Fibroblast of skin of right biceps (primary cell): ENCODE measurements around the gene EHMT2.

Experiments
- DNase-seq: peaks from one replicate; pipeline ENCODE4 v3.0.0-alpha.2; 2013

EHMT2 gene

DNA sequence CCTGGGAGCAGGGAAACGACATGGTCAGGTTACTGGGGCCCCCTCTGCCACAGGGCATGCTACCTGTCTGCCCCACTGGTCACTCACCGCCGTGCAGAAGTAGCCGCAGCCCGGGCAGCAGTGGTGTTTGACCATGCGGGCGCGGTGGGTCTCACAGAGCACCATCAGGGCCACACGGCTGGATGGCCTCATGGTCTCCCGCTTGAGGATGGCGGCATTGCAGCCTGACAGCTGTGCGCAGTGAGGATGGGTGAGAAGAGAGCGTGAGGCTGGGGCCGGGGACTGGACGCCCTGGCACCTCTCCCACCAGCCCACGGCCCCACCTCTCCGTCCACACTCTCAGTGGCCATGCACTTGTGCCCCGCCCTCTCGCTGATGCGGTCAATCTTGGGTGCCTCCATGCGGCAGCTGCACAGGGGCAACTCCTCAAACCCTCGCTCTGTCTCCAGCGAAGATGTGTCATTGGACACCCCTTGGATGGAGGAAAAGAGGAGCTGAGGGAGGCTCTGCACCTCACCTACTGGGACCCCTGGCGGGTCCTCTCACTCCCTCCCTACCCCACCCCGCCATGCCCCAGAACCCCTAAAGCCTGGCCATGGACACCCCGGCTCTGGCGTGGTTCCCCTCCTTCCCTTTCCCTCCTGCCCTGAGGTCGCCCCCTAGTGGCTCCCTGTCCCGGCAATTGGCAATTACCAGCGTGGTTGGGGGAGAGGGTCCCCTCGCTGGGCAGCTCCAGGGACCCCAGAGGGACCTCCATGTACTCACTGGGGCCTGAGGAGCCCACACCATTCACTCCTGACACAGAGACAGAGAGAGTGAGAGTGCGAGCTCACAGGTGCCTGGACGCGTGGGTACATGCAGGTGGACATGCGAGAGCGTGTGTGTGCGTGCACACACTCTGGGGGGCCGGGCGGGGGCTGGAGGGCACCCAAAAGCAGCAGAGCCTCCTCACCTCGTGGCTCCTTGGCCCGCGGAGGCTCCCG lies 8.9 kb downstream of the EHMT2 start:
- no peak for DNase-seq

DNA sequence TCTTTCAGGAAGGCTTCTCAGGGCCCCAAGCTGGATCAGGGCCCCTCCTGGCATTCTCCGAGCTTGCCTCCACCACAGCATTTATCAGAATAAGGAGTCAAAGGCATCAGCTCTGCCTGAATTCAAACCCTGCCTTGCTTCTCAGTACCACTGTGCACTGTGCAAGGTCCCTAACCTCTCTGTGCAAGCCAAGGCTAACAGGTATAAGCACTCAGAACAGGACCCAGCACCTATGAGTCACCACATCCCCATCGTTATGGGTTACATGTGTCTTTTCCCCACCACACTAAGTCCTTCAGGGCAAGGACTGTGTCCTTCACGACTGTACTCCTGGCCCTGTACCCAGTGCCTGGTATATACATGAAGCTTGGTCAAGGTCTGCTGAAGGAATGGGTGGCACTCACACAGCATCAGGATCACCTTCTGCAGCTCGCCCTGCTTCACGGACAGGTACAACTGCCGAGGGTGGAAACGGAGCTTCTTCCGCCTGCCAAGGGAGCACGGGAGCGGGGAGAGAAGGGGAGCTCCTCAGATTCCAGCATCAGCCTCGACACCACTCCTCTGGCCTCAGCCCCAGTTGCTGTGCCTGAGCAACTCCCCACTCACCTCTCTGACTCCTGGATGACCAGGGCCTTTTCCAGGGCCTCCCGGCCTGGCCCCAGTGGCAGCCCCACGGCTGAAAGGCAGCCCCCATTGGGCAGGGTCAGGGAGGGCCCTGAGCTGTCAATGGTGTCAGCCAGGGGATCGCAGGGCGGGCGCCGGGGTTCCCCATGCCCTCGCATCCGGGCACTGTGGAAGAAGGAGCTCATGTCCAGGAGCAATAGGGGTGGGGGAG lies 10.1 kb downstream of the EHMT2 start:
- DNase-seq = no peak

DNA sequence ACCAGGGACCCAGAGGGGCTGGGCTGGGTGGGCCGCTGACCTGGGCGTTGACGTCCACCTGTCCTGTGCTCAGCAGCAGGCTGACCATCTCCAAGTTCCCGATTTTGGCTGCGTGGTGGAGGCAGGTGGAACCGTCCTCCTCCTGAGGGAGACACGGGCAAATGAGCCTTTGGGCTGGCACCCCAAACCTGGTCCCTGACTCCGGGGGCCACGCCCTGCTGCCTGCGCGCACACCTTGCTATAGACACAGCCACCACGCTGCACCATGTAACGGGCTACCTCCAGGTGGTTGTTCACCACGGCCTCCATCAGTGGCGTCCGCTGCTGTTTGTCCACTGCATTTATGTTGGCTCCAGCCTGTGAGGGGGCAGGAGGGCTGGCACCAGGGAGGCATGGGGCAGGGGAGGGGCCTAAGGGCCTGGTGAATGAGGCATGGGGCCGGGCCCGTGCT lies 10.9 kb downstream of the EHMT2 start:
- no peak for DNase-seq

DNA sequence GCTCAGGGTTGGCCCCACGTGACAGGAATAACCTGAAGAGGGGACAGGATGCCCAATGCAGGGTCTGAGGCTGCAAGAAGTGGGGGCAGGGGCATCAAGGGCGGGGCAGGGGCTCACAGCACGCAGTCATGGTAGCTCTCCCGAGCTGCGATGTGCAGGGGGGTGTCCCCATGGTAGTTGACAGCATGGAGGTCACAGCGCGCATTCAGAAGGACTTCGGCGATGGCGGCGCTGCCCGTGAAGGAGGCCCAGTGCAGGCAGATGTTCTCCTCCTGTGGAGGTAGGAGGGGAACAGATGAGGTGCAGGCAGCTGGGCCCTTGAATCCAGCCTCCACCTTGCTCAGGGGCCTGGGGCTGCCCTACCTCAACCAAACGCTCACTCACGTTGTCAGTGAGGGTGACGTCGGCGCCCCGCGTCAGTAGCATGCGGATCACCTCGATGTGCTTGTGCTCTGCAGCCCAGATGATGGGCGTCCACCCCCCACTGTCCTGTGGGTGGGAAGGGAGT lies 12.9 kb downstream of the EHMT2 start:
- no peak for DNase-seq

DNA sequence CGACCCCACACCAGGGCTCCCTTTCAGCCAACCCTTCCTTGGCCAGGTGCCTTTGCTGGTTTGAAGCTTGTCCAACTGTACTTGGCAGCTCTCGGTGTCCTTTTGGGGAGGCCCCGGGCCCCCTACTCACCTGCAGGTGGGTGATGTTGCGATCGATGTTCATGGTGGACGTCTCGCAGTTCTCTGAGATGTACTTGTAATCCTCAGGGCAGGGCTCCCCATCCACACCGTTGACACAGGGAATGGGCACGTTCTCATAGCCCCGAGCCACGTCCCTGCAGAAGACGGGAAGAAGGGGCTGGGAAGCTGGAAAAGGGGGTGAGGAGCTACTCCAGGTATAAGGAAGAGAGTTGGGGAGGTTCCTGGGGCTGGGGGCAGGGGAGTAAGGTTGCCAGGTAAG lies 13.8 kb downstream of the EHMT2 start:
- DNase-seq = no peak

DNA sequence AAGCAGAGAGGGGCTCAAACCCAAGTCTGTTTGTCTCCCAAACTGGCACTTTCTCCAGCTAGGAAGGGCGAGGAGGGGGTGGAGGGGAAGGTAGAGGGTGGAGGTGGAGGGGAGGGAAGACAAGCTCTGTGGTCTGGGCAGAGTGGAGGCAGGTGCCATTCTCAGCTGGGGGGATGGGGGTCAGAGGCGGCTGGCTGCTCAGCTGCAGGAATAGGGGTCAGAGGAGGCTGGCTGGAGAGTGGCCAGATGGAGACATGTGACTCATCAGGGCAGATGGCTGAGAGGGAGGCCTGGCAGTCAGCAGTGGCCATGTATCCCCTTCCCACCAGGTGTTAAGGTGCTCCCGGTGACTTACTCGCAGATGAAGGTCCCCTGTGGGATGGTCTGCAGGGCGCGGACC lies 15.2 kb downstream of the EHMT2 start:
- no peak for DNase-seq

DNA sequence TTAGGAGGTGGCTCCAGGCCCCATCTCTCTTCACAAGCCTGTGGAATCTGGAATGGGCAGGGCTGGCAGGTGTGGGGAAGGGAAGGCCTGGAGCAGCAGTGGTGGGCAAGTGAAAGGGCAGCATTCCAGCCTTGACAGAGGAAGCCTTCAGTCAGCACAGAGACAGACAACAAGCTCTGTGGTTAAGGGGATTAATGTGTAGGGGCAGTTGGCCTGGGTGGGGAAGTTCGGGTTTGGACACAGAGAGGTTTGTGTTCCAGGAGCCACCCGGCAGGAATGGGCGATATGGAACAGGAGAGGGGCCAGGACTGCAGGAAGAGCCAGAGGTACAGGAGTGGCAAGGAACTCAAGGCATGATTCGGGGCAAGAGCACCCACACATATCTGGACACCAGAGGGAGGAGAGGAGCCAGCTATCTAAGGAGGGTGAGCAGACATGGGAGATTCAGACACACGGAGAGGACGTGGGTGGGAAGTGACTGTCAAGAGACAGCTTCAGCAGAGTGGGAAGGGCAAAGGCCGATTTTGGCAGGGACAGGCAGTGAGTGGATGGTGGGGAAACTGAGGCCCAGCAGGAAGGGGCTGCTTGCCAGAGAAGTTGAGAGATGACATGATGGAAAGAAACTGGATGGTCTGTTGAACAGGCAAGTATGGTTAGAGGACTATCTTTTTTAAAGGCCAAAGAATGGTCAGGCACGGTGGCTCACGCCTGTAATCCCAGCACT lies 16.2 kb downstream of the EHMT2 start:
- DNase-seq = no peak

DNA sequence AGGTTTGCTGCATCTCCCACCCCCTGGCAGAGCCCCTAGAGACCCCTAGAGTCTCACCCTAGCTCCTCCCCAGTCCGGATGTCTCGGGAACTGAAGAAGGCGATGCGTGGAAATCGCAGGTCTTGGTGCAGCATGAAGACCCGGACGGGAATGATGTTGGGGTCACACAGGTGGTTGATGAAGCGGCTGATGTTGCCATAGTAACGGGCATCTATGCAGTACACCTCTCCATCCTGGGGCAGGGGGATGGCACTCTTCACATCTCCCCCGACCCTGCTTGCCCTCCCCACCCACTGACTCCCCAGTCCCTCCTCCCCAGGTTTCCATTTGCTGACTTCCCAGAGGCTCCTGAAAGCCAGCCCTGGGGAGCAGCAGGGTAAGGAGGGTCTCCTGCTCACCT lies 16.9 kb downstream of the EHMT2 start:
- no peak for DNase-seq

DNA sequence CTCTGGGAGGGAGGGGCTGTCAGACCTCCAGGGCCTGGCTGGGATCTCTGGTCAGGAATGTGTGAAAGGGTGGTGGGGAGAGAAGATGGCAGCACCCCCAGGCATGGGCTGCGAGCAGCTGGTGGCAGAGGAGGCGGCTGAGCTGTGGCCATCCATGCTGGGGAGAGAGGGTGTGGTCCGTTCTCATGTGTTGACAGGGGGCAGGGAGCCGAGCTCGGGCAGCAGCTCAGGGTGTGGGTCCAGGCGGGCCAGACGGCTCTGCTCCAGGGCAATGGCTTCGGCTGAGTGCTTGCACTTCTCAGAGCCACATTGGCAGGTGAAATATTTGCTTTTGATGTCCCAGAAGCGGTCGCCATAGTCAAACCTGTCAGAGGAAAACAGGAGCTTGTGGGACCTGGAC lies 17.6 kb downstream of the EHMT2 start:
- DNase-seq = no peak

DNA sequence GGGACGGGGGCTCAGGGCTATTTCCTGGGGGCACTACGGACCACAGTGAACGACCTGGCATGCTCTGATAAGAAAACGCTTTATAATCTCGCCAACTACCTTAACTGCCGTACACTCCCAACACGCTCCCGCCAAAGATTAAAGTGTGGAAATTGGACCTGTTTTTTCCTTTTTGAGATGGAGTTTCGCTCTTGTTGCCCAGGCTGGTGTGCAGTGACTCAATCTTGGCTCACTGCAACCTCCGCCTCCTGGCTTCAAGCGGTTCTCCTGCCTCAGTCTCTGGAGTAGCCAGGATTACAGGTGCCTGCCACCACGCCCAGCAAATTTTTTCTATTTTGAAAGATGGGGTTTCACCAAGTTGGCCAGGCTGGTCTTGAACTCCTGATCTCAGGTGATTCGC lies 18.4 kb downstream of the EHMT2 start:
- DNase-seq = no peak

DNA sequence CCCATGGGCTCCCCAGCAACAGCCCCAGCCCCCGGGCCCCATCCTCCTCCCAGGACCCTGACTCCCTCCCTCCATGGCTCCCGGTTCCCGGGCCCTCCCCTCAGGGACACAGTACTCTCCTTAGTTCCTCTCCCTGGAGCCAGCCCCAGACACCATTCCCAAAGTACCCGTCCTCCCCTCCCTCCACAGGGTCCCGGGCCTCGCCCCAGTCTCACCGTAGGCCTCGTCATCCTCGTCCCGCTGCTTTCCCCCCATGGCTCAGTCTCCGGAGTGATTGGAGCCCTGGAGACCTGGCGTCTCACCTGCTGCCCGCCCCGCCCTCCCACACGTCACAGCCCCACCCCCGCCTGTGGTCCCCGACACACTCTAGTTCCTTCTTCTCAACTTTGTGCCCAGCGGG lies 18.8 kb downstream of the EHMT2 start, which contains the start of gene SLC44A4:
Gene SLC44A4 (minus strand): TSS at position 272 of the 400 bp plus-strand sequence. CDS start 17 bp downstream, at position 255.
- no peak for DNase-seq

DNA sequence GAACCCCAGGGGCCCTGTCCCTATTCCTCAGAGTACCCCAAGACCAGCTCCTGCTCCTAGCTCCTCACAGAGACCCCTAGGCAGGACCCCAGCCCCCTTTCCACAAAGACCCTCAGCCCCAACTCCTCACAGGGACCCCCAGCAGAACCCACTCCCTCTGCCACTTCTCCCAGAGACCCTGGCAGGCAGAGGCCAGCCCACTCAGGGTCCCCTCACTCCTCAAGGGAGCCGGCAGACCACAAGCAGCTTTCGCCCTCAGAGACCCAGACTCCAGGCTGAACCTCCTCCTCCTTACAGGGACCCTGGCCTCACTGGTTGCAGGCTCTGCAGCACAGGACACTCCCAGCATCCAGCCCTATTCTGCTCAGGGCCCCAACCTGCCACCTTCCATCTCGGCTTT lies 19.3 kb downstream of the EHMT2 start:
- DNase-seq = no peak

DNA sequence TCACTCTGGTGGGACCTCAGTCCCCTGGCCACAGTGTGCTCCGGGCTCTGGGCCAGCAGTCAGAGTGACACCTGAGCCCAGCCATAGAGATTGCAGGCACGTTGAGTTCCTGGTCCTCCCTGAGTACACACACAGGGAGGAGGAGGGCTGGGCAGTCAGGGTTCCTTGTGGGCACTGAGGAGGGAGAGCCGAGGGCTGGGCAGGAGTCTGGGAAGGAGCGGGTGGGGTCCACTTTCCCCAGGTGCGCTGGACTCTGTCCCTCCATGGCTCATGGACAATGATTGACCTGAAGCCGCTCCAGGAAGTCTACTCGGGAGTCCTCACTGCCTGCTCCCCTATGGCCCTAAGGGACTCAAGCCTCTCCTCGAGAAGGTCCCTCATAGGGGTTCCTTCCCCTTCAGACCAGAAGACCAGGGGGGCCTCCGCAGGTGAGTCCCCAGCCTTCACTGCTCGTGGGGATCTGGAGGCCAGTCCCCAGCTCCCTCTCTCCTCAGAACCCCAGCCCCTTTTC lies 19.8 kb downstream of the EHMT2 start:
- DNase-seq = no peak

DNA sequence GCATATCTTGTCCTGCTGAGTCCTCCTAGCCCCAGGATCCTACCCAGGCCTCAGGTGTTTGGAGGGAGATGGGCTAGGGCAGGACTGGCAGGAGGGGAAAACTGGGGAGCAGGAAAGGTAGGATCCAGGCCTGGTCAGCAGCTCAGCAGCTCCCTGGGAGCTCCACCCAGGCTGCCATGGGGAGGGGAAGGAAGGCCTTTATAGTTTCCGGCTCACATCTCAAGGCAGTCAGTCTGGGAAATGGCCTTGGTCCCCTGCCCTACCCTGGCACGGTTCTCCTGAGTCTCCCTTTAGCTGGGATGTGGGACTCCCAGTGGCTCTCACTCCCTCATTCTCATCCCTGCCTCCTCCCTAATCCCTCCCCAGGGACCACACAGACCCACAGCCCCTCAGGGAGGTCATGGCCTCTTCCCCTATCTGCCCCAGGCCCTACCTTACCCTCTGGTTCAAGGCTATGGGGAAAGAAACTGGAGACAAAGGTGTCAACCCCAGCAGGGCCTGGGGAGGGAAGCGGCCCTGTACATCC lies 20.3 kb downstream of the EHMT2 start:
- DNase-seq = no peak

DNA sequence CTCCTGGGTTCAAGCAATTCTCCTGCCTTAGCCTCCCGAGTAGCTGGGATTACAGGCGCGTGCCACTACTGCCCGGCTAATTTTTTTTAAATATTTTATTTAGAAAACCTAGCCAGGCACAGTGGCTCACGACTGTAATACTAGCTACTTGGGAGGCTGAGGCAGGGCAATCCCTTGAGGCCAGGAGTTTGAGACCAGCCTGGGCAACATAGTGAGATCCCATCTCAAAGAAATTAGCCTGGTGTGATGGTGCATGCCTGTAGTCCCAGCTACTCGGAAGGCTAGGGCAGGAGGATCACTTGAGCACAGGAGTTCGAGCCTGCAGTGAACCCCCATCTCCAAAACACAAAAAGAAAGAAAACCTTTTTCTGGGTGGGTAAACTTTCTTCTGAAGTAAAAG lies 21.1 kb downstream of the EHMT2 start:
- no peak for DNase-seq

DNA sequence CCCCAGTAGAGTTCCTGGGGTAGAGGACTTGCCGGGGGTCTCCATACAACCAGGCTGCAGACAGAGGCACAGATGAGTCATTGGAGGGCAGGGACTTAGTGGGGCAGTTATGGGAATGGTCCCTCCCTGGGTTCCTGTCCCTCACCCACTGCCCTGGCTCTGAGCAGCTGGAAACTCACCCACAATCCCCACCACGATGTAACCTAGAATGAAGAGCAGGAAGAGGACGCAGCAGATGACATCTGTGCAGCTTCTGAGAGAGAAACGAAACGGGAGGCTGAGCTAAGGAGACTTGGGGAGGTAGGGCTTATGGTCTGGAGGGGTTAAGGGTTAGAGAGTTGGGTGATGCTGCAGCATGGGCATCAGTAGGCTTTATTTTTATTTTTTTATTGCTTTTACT lies 21.6 kb downstream of the EHMT2 start:
- no peak for DNase-seq

DNA sequence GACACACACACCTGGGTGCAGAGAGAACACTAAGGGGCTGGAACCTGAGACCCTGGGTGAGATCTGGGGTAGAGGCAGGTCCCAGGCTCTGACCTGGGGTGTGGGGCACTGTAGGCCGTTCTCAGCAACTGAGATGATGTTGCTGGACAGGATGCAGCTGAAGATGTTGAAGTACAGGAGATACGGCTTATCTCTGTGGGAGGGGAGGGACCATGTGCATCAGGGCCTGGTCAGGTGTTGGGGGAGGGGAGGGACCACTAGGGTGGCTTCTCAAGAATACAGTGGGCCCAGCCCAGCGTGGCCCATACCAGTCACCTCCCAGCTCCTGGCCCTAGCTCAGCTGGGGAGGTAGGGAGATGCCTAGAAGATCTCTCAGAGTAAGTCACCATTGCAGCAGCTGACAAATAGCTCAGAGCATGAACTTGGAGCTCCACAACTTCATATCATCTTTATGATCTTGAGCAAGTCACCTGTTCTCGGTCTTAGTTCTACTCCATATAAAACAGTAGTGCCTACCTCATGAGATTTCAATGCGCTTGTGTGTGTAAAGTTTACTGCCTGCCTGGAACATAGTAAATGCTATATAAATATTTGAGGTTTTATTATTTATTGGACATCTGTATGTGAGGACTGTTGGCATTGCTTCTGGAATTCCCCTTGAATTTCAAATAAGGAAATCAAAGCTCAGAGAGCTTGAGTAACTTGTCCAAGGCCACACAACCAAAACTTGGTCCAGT lies 22.5 kb downstream of the EHMT2 start:
- no peak for DNase-seq

DNA sequence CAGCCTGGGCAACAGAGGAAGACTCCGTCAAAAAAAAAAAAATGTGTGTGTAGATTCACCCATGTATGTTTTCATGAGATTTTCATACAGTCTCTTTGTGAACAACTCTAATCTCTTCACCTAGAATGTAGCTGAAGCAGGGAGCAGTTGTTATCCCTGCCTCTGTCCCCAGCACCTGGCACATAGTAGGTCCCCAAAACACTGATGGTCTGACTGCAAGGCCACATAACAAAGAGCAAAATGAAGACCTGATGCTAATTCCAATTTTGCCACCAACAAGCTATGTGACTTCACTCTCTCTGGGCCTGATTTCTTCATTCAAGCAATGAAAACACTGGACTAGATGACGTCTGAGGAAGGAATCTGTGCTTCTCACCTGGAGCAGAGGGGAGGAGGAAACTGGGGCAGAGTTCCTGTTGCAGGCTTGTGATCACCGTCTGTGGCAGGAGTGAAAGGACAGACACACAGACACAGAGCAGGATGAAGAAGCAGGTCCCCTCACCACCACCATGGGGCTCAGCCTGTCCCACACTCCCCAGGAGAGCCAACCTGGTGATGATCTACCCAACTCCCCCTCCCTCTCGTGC lies 23.3 kb downstream of the EHMT2 start:
- DNase-seq = no peak

DNA sequence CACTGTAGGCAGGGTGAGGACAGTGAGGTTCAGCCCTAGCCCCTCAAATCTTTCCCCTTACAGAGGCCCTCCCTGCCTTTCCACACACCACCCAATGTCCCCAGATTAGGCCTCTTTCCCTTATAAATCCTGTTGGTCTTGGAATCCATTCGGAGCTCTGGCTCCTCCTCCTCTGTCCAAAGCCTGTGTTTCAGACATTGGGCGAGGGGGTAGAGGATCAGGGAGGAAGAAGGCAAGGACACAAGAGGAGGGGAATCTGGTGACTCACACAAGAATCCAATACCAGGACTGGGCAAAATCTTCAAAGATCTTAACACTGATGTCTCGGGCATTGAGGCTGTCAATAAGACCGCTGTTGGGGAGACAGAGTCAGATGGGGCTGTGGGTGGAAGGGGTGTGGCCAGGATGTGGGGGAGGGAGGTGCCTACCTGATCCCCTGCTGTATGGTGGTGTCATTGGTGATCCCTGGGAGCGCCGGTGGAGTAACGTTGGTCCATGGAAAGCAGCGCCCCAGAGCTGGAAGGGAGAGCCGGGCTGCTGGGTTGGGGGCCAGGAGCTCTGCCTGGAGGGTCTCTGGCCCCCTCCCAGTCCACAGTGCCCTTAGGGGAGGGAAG lies 26.3 kb downstream of the EHMT2 start:
- peak; percentile 56 for DNase-seq

DNA sequence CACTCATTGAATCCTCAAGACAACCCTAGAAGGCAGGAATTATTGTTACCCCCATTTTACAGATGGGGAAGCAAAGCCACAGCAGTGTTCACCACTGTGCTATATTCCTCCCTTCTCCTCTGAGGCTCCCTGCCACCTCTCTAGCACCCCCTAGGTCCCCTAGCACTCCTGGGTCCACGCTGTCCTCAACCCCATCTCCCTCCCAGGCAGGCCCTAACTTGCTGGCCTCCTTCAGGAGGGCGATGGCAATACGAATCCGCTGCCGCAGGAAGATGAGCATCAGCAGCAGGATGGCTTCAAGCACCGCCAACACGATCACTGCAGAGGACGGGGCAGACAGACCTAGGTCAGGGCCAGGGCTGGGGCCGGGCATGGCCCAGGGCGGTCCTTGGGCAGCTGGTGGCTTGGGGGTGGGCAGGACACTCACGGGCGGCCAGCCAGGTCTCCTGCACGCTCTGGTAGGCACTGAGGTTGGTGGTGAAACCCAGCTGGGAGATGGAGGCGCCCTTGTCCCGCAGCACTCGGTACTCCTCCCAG lies 27.0 kb downstream of the EHMT2 start:
- DNase-seq = no peak
